ENCODE data around the gene HSD3B2.
A peak's percentile ranks its signal among the peaks of the same experiment; 100 is the strongest.

HSD3B2 gene

DNA sequence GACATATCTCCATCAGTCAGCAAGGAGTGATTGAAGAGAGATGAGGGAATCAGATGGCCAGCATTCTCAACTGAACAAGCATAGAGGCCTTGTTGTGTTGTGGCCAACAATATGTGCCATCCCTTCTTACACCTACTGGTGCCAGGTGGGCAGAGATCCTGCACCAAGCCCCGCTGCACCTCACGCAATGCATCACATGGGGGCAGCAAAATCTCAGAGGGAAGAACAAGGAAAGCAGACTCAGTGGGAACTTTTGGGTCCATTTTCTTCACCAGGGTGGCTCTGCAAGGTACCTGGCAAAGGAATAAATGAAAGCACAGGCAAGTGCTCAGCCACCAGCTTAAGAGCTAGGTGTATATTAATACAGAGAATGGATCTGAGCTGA lies 33.2 kb downstream of the HSD3B2 start:
- DNase-seq (ENCODE audit: low read depth, low spot score) = no peak
- H3K4me3 ChIP-seq (ENCODE audit: low read length) = no peak overlapping the region

DNA sequence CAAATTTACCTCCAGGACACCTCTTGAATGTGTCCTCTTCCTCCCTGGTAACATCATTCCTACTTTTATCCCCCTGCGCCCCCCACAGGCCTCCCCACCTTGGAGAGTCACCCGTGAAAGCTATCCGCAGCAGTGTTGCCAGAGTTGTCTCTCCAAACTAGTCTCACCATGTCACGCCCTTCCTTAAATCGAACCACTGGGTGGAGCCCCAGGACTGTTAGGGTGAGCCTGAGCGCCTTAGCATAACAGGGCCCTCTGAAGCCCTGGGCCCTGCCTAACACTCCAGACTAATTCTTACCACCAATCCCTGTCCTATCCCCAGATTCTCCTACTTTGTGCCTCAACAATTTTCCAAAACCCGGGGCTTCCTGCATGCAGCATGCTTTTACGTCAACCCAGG lies 35.0 kb downstream of the HSD3B2 start:
- DNase-seq (ENCODE audit: low read depth, low spot score) = peak; percentile 12

DNA sequence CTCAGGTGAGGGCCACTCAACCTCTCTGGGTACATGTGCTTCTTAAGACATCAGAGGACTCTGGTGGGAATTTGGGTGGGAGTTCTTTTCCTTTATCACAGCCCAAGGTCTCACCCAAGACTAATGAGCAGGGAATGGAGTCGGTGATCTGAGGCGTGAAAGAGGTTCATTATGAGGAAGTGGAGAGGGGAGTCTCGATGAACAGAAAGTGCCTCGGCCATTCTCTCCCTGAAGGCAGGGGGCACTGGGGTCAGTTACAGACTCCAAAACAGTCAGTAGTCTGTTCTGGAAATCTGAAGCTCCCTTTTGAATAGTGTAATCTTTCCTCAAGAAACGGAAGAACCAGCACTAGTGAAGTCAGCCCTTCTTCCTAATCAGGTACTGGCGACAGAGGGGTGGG lies 36.2 kb downstream of the HSD3B2 start:
- H3K4me3 ChIP-seq (ENCODE audit: low read length) = no peak overlapping the region
- DNase-seq (ENCODE audit: low read depth, low spot score) = no peak

More for the DNA sequence above, 35.0 kb downstream of the HSD3B2 start:
- H3K4me3 ChIP-seq (ENCODE audit: low read length) = no peak overlapping the region

DNA sequence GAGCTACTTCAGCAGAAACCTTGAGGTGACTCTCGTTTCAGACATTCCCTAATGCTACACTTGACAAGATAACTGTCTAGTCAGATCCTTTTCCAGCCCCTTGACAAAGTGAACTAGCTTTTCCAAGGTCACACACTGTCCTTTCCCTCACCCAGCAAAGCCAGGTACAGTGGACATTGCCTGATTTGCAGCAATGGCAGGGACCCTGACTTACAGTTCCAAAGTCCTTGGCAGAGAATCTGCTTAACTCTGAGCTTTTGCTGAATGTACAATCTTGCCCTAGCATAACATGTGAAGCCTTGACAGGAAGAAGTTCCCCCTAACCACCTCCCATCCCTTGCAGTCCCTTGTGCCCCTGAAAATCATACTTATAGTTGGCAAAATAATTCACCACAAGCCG lies 37.1 kb downstream of the HSD3B2 start:
- DNase-seq (ENCODE audit: low read depth, low spot score) = no peak
- no peak overlapping the region for H3K4me3 ChIP-seq (ENCODE audit: low read length)

DNA sequence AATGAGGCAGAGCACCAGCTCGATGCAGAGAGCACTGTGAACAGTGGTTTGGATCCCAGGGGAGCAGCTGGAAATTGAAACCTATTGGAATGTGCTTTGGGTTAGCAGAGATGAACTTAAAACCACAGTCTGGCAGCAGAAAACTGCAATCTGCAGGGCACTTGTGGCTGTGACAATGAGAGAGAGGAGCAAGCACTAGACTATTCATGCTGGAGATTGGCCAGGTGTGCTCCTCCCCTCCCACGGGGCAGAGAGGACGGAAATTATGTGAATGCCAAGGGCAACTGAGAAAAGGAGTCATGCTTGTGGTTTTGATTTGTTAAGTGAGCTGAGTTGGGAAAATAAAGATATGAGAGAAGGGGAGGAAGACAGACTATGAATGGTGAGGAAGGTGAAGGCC lies 38.1 kb downstream of the HSD3B2 start:
- DNase-seq (ENCODE audit: low read depth, low spot score) = peak; percentile 15
- H3K4me3 ChIP-seq (ENCODE audit: low read length) = no peak overlapping the region

DNA sequence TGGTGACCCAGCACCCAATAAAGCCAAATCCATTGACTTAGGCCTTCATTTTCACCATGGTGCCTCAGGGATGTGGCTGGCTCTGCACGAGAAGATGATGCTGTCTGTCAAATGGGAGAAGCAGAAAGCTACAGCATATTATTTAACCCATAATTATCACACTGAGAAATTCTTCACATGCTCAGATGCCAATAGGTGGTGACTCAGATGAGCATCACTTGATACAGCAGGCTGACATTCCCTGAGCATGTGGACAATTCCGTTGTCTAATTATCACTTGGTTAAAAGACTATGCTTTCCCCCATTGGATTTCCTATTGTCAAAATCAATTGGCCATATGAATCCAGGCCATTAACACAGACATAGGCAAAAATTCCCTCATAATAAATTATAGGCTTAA lies 48.0 kb downstream of the HSD3B2 start:
- DNase-seq (ENCODE audit: low read depth, low spot score) = no peak
- no peak overlapping the region for H3K4me3 ChIP-seq (ENCODE audit: low read length)

DNA sequence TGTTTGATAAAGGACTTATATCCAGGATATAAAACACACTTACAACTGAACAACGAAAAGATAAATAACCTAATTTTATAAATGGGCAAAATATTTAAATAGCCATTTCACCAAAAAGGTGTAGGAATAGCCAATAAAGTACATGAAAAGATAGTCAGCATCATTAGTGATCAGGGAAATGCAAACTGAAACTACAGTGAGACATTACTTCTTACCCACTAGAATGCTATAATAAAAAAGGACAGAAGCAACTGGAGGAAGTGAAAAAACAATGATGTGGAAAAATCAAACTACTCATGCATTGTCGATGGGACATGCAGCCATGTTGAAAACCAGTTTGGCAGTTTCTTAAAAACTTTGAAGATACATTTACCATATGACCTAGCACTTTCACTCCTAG lies 48.6 kb downstream of the HSD3B2 start:
- no peak for DNase-seq (ENCODE audit: low read depth, low spot score)
- no peak overlapping the region for H3K4me3 ChIP-seq (ENCODE audit: low read length)

DNA sequence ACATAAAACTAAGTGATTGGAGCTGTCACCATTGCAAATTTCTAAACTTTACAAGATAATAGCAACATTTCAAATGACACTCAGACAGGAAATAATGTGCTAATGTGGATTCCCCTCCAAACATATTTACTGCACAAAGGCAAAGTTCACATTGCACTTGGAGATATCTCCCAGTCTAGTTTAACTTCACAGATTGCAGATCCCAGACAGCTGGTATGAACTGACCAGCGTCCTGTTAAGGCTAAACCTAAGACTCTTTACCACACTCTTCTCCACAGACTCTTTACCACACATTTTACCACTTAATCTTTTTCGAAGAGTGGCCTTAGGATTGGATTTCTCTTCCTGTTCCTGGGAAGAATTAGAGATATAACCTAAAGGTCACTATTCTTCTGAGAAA lies 51.5 kb downstream of the HSD3B2 start:
- no peak for DNase-seq (ENCODE audit: low read depth, low spot score)
- no peak overlapping the region for H3K4me3 ChIP-seq (ENCODE audit: low read length)

DNA sequence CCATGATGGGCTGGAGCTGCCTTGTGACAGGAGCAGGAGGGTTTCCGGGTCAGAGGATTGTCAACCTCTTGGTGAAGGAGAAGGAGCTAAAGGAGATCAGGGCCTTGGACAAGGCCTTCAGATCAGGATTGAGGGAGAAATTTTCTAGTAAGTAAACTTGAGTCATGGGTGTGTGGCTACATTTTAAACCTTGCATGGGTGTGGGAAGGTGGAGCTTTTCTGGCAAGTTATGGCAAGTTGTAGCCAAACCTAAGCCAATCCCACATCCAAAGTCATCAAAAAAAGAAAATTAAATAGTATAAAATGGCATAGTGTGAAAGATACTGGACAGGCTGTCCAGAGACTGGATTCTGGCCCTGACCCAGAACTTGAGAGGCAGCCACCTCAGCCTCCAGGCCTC lies 52.3 kb downstream of the HSD3B2 start:
- H3K4me3 ChIP-seq (ENCODE audit: low read length) = no peak overlapping the region
- no peak for DNase-seq (ENCODE audit: low read depth, low spot score)

DNA sequence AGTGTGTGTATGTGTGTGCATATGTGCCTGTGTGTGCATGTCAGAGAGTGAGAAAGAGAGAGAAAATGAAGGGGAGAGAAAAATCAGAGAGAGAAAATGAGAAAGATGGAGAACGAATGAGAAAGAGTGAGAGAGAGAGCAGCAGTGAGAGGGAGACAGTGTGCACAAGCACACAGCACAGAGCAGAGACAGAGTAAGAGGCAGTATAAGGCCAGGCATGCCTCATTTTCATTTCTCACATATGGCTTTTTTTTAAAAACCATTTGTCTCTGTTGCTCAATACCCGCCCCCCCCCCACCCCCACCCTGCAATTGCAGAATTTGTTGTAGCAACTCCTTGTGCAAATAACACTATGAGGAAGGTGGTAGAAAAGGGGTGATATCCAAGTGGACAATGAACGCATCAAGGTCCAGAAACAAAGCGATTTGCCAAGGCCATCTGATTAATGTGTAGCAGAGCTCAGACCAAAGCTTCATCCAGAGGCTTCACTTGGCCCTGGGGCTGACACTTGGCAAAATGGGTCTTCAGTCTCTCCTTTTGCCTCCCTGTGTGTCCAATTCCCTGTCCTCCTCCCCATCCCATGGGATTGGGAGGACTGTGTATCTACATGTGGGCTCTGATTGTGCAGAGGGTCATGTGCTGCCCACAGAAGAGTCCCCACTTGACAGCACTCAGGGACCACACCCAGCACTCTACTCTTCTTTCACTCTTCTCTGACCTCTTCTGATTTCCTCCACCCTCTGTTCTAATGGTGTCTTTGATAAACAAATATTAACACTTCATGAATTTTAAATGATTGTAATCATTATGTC lies 53.1 kb downstream of the HSD3B2 start:
- no peak for DNase-seq (ENCODE audit: low read depth, low spot score)

DNA sequence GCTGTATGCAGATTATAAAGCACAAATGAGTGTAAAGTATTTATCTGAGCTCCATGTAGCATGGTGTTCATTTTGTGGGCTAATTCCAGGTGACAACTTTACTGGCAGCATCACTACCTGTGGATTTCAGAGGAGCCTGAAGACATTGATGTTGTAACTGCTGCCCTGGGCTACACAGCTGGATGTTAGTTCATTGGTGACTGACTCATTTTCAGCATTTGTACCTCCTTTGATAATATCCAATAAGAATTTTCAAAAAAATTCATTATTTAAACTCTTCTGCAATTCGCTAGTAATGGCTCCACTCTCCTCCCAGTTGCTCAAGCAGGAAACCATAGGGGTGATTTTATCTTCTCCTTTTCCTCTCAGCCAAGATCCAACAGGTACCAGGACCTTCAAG lies 54.8 kb downstream of the HSD3B2 start:
- no peak for DNase-seq (ENCODE audit: low read depth, low spot score)
- no peak overlapping the region for H3K4me3 ChIP-seq (ENCODE audit: low read length)

More for the DNA sequence above, 53.1 kb downstream of the HSD3B2 start:
- H3K4me3 ChIP-seq (ENCODE audit: low read length) = no peak overlapping the region

DNA sequence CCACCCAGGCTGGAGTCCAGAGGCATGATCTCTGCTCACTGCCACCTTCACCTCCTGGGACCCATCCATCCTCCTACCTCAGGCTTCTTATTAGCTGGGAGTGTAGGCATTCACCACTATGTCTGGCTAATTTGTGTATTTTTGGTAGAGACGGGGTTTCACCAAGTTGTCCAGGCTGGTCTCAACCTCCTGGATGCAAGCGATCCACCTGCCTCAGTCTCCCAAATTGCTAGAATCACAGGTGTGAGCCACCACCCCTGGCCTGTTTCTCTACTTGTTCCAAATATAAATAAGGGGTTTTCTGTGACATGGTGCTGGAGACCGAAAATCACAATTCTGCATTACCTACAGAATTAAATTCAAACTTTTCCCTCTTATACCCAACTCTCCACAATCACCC lies 55.4 kb downstream of the HSD3B2 start:
- H3K4me3 ChIP-seq (ENCODE audit: low read length) = no peak overlapping the region
- DNase-seq (ENCODE audit: low read depth, low spot score) = no peak

DNA sequence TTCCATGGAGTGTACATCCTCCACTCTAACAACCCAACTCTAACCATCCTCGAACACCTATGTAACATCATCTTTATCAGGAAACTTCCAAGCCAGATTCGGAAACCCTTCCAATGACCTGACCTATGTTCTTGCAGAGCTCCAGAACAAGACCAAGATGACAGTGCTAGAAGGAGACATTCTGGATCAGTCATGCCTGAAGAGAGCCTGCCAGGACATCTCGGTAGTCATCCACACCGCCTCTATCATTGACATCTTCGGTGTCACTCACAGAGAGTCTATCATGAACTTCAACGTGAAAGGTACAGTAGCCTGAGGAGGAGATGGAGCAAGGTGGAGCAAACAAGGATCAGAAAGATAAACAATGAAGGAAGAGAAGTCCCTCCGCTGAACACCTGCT lies 56.0 kb downstream of the HSD3B2 start:
- no peak for DNase-seq (ENCODE audit: low read depth, low spot score)

DNA sequence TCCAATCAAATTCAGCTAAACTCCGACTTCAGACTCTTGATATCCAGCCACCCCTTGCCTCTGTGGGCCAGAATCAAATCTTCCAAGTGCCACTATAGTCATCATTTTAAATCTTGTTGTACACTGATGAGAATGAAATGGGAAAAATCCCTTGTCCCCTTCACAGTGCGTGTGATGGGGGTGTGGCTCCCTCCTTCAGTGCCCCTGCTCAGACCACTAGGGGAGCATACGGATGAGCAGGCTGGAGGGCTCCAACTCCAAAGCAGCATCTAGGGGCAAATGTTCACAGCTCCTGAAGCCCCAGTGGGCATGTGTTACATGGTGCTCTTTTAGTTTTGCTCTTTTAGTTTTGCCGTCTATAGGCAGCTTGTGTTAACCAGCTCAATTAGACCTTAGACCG lies 56.6 kb downstream of the HSD3B2 start:
- H3K4me3 ChIP-seq (ENCODE audit: low read length) = no peak overlapping the region
- no peak for DNase-seq (ENCODE audit: low read depth, low spot score)

More for the DNA sequence above, 56.0 kb downstream of the HSD3B2 start:
- no peak overlapping the region for H3K4me3 ChIP-seq (ENCODE audit: low read length)

DNA sequence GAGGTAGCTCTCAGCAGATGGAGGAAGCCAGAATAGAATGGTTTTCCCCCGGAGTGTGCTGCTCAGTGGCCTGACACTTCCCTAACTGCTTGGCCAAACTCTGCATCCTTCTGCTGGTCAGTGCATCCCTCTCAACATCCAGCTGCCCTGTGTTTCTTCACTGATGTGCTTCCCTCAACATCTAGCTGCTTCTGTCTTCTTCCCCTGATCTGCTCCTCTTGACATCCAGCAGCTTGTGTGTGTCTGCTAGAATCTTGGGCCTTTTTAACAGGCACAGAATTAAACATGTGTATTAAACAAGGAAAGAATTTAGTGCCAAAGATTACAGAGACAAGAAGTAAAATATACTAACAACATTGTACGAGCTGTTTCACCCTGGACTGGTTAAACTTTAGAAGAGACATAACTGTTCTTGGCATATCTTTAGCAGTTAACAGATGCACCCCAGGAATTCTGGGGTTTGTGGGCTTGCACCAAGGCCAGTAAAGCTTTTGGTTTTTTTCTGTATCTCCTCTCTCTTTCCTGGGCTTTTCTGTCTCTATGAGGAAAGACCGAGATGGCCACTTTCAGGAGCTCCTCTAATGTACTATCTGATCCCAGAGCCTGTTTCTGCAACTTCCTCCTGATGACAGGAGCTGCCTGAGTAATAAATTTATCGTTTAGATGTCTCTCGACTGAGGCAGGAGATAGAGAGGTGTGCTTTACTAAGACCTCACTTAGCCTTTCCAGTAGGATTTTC lies 57.3 kb downstream of the HSD3B2 start:
- H3K4me3 ChIP-seq (ENCODE audit: low read length) = no peak overlapping the region
- no peak for DNase-seq (ENCODE audit: low read depth, low spot score)
